ENCODE data around the gene RIOK2. TPM values are rescaled to one million over a fixed set of nuclear protein-coding genes. Genes with fewer than 3 reads are reported as not detected.

Gene RIOK2
- total RNA-seq, 1 donor from 2014 or later = 33.4 TPM

DNA sequence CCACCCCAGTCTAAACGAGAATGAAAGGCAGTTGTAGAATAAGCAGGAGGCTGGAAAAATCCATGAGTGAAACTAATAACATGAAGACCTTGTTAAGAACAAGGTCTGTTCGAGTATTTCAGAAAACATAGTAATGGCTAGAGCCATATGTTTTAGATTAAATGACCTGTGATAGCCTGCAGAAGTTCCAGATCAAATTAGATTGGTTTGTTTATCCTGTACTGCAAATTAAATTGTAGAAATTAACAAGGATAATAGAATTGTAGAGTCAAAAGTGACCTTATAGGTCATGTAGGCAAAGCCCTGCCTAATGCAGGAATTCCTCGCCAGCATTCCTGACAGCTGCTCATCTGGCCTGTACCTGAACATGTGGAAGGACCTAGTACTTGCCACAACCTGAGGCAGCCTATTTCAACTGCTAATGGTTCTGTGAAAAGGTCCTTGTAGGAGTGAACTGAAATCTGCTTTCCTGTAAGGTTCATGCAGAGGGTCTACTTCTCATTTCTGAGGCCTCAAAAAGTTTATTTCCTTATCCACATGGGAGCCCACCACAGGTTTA, 57.8 kb downstream of the RIOK2 start:
- H3K36me3 Mint-ChIP-seq (ENCODE audit: low read depth) = peaks cover 23% of the 10 kb centered on the region
- peaks cover 7% of the 10 kb centered on the region for H3K9me3 Mint-ChIP-seq
- no peaks in the 10 kb centered on the region for H3K27me3 Mint-ChIP-seq (ENCODE audit: low read depth)
- no peak overlapping the region for H3K4me3 Mint-ChIP-seq
- TF ChIP-seq, protein P1, sequence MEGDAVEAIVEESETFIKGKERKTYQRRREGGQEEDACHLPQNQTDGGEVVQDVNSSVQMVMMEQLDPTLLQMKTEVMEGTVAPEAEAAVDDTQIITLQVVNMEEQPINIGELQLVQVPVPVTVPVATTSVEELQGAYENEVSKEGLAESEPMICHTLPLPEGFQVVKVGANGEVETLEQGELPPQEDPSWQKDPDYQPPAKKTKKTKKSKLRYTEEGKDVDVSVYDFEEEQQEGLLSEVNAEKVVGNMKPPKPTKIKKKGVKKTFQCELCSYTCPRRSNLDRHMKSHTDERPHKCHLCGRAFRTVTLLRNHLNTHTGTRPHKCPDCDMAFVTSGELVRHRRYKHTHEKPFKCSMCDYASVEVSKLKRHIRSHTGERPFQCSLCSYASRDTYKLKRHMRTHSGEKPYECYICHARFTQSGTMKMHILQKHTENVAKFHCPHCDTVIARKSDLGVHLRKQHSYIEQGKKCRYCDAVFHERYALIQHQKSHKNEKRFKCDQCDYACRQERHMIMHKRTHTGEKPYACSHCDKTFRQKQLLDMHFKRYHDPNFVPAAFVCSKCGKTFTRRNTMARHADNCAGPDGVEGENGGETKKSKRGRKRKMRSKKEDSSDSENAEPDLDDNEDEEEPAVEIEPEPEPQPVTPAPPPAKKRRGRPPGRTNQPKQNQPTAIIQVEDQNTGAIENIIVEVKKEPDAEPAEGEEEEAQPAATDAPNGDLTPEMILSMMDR (conservative IDR thresholded peaks at IDR 0.05) = no peak
- no peak overlapping the region for H3K27ac Mint-ChIP-seq (ENCODE audit: unreplicated experiment)
- peaks cover 5% of the 10 kb centered on the region for H3K4me1 Mint-ChIP-seq
- DNase-seq (ENCODE audit: low read depth, low spot score) = no peak

DNA sequence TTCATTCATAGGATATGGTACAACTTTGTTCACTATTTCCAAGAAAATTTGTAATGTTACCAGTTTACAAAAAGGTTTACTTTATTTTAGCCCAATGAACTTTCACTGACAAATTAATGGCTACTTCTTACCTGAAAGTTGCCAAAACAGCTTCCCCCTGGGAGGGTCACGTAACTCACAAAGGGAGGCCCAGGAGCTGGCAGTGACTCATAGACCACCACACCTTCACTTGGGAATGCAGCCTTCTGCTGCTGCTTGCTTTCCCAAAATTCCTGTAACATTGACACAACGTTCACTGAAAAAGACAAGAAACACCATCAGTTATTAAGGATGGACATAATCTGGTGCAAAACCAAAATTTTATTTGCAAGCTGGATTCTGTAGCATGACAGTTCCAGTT, 58.7 kb downstream of the RIOK2 start:
- no peak overlapping the region for H3K27ac Mint-ChIP-seq (ENCODE audit: unreplicated experiment)
- TF ChIP-seq, protein P1 (conservative IDR thresholded peaks at IDR 0.05) = no peak
- H3K4me3 Mint-ChIP-seq = no peak overlapping the region
- H3K9me3 Mint-ChIP-seq = peaks cover 7% of the 10 kb centered on the region
- H3K36me3 Mint-ChIP-seq (ENCODE audit: low read depth) = peaks cover 22% of the 10 kb centered on the region
- no peaks in the 10 kb centered on the region for H3K27me3 Mint-ChIP-seq (ENCODE audit: low read depth)
- H3K4me1 Mint-ChIP-seq = no peaks in the 10 kb centered on the region
- no peak for DNase-seq (ENCODE audit: low read depth, low spot score)

DNA sequence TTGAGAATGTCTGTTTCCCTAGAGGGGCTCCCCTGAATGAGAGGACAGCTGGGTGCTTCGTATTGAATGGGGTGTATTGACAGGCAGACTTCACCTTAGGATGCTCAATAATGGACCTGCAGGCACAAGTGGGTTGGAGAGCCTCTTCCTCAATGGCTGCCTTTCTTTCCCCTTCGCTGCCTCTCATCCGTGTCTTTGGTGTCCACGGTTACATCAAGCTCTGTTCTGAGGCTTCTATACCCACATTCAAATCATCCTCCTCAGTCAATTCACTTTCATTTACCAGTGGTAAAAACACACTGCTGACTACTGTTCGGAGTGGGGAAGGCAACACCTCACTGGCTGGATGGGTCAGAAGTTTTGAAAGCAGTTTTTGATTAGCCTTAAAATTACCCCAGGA, 61.2 kb downstream of the RIOK2 start:
- DNase-seq (ENCODE audit: low read depth, low spot score) = no peak
- TF ChIP-seq, protein P1 (conservative IDR thresholded peaks at IDR 0.05) = no peak
- Mint-ChIP-seq H3K27me3 (ENCODE audit: low read depth) (no peaks in the 10 kb centered on the region), H3K9me3 (peaks cover 2% of the 10 kb centered on the region), H3K27ac (ENCODE audit: unreplicated experiment) (no peak overlapping the region), H3K4me1 (peaks cover 8% of the 10 kb centered on the region), H3K4me3 (no peak overlapping the region), H3K36me3 (ENCODE audit: low read depth) (peaks cover 12% of the 10 kb centered on the region)

DNA sequence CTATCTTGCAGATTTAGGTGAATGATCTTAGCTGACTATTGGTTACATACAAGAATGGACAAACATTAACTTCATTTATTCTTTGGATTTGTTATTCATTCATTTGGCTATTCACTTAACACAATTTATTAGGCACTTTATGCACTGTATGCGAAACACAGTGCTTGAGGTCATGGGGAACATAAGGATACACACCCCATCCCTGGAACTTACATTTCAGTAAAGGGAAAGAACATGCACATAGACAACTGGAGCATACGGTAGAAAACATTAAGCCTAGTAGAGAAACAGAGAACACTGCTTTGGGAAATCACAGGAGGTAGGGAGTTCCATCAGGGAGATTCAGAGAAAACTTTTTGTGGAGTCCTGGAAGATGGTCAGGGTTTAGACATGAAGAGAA, 62.9 kb downstream of the RIOK2 start:
- Mint-ChIP-seq H3K9me3 (no peaks in the 10 kb centered on the region), H3K4me1 (peaks cover 12% of the 10 kb centered on the region), H3K36me3 (ENCODE audit: low read depth) (peaks cover 8% of the 10 kb centered on the region), H3K4me3 (no peak overlapping the region), H3K27ac (ENCODE audit: unreplicated experiment) (no peak overlapping the region), H3K27me3 (ENCODE audit: low read depth) (no peaks in the 10 kb centered on the region)
- TF ChIP-seq, protein P1 (conservative IDR thresholded peaks at IDR 0.05) = no peak
- DNase-seq (ENCODE audit: low read depth, low spot score) = no peak

DNA sequence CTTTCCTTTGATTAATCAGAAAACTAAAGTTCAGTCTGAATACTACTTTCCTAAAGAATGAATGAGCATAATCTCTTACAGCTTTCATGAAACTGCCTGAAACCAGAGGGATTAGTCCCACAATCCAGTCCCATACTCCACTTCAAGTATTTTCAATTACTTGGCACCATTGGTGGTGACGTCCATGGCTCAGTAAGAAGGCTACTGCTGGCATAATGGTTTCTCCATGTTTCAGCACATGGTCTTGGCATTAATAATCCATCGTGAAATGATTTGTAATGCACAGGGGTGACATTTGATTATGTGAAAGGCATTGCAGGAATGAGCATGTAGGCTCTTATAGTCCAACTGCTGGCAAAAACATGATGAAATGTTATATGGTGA, 64.0 kb downstream of the RIOK2 start:
- TF ChIP-seq, protein P1 (conservative IDR thresholded peaks at IDR 0.05) = no peak
- H3K4me3 Mint-ChIP-seq = no peak overlapping the region
- H3K4me1 Mint-ChIP-seq = peaks cover 16% of the 10 kb centered on the region
- no peaks in the 10 kb centered on the region for H3K27me3 Mint-ChIP-seq (ENCODE audit: low read depth)
- DNase-seq (ENCODE audit: low read depth, low spot score) = no peak
- no peak overlapping the region for H3K27ac Mint-ChIP-seq (ENCODE audit: unreplicated experiment)
- H3K9me3 Mint-ChIP-seq = no peaks in the 10 kb centered on the region
- H3K36me3 Mint-ChIP-seq (ENCODE audit: low read depth) = peaks cover 8% of the 10 kb centered on the region
